ENCODE measurements around the gene ANK2.

ANK2 gene

GRCh38 chr4:113331811-113332210 lies 282.4 kb downstream of the ANK2 start:
- Histone ChIP-seq H3K4me3 (ENCODE audit: low read depth, low read length) (no peak overlapping the region), H3K9me3 (no peaks in the 10 kb centered on the region), H3K27me3 (no peaks in the 10 kb centered on the region), H3K4me1 (no peaks in the 10 kb centered on the region), H3K36me3 (peaks cover 6% of the 10 kb centered on the region)
- TF ChIP-seq CTCF (IDR thresholded peaks at IDR 0.05; ENCODE audit: low read depth, low read length): no peak
- no peak for DNase-seq

- Histone ChIP-seq H3K4me3 (ENCODE audit: low read depth, low read length) (no peak overlapping the region), H3K36me3 (peaks cover 6% of the 10 kb centered on the region), H3K9me3 (no peaks in the 10 kb centered on the region), H3K27me3 (no peaks in the 10 kb centered on the region), H3K4me1 (no peaks in the 10 kb centered on the region)
- no peak for TF ChIP-seq CTCF (IDR thresholded peaks at IDR 0.05; ENCODE audit: low read depth, low read length)
- no peak for DNase-seq
These were observed 283.2 kb downstream of the ANK2 start for GRCh38 chr4:113332701-113333100.

- peaks cover 3% of the 10 kb centered on the region for H3K36me3 ChIP-seq
- no peaks in the 10 kb centered on the region for H3K9me3 ChIP-seq
These were observed 286.3 kb downstream of the ANK2 start for GRCh38 chr4:113335746-113336145.

GRCh38 chr4:113336556-113336955 lies 287.1 kb downstream of the ANK2 start:
- Histone ChIP-seq H3K36me3 (peaks cover 5% of the 10 kb centered on the region), H3K27me3 (no peaks in the 10 kb centered on the region), H3K4me3 (ENCODE audit: low read depth, low read length) (no peak overlapping the region), H3K4me1 (no peaks in the 10 kb centered on the region), H3K9me3 (no peaks in the 10 kb centered on the region)
- no peak for TF ChIP-seq CTCF (IDR thresholded peaks at IDR 0.05; ENCODE audit: low read depth, low read length)
- no peak for DNase-seq

More at GRCh38 chr4:113335746-113336145, 286.3 kb downstream of the ANK2 start:
- H3K27me3 ChIP-seq: no peaks in the 10 kb centered on the region
- no peak overlapping the region for H3K4me3 ChIP-seq (ENCODE audit: low read depth, low read length)
- TF ChIP-seq CTCF (IDR thresholded peaks at IDR 0.05; ENCODE audit: low read depth, low read length): no peak
- no peak for DNase-seq
- no peaks in the 10 kb centered on the region for H3K4me1 ChIP-seq

GRCh38 chr4:113339430-113339813 lies 290.0 kb downstream of the ANK2 start:
- Histone ChIP-seq H3K9me3 (no peaks in the 10 kb centered on the region), H3K36me3 (peaks cover 18% of the 10 kb centered on the region), H3K27me3 (no peaks in the 10 kb centered on the region), H3K4me1 (no peaks in the 10 kb centered on the region), H3K4me3 (ENCODE audit: low read depth, low read length) (no peak overlapping the region)
- no peak for DNase-seq
- TF ChIP-seq CTCF (IDR thresholded peaks at IDR 0.05; ENCODE audit: low read depth, low read length): no peak

GRCh38 chr4:113344100-113344499 lies 294.6 kb downstream of the ANK2 start:
- no peaks in the 10 kb centered on the region for H3K4me1 ChIP-seq
- H3K36me3 ChIP-seq: peaks cover 24% of the 10 kb centered on the region
- no peaks in the 10 kb centered on the region for H3K27me3 ChIP-seq
- H3K9me3 ChIP-seq: no peaks in the 10 kb centered on the region
- TF ChIP-seq CTCF (IDR thresholded peaks at IDR 0.05; ENCODE audit: low read depth, low read length): no peak
- DNase-seq: no peak
- H3K4me3 ChIP-seq (ENCODE audit: low read depth, low read length): no peak overlapping the region

All from BE2C (cell line).